ENCODE measurements around the gene ZBTB20. TPM values are rescaled to one million over a fixed set of nuclear protein-coding genes. Genes with fewer than 3 reads are reported as not detected.
A peak's percentile ranks its signal among the peaks of the same experiment; 100 is the strongest.

ZBTB20 gene
- total RNA-seq, 1 donor from 2014 or later: 91.2 TPM

DNA sequence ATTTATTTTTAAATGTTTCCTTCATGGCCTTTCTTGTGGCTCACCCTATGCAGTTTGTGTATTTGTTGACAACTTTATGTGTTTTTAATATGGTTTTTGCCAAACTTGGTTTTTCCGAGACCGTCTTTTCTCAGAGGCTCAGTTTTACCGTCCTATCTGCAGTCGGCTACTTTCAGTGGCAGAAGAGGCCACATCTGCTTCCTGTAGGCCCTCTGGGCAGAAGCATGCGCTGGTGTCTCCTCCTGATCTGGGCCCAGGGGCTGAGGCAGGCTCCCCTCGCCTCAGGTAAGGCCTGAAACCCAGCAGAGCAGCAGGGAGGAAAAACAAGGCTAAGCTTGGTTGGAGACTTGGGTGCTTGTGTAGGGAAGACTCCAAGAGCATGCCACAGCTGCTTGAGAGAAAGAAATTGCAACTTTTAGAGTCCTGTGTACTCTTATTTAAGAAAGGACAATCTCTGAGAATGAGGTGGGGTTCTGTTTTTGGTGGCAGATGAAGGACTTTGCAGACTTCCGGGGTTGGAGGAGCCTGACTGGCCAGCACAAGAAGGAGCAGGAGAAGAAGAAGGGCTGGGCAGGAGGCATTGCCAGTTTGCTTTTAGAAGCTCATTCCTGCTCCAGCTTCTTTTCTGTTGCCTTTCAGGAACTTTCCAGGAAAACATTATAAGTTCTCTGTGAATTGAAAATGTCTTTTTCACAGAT is 853.1 kb downstream of the ZBTB20 start, which contains the start of gene TIGIT:
TIGIT (plus strand) TSS at position 191 of the 698 bp plus-strand sequence; CDS start at position 225, 34 bp downstream.
- no peaks in the 10 kb centered on the region for H3K36me3 Mint-ChIP-seq (ENCODE audit: low read depth)
- no peak within 1 kb of the TSS for H3K4me3 Mint-ChIP-seq

DNA sequence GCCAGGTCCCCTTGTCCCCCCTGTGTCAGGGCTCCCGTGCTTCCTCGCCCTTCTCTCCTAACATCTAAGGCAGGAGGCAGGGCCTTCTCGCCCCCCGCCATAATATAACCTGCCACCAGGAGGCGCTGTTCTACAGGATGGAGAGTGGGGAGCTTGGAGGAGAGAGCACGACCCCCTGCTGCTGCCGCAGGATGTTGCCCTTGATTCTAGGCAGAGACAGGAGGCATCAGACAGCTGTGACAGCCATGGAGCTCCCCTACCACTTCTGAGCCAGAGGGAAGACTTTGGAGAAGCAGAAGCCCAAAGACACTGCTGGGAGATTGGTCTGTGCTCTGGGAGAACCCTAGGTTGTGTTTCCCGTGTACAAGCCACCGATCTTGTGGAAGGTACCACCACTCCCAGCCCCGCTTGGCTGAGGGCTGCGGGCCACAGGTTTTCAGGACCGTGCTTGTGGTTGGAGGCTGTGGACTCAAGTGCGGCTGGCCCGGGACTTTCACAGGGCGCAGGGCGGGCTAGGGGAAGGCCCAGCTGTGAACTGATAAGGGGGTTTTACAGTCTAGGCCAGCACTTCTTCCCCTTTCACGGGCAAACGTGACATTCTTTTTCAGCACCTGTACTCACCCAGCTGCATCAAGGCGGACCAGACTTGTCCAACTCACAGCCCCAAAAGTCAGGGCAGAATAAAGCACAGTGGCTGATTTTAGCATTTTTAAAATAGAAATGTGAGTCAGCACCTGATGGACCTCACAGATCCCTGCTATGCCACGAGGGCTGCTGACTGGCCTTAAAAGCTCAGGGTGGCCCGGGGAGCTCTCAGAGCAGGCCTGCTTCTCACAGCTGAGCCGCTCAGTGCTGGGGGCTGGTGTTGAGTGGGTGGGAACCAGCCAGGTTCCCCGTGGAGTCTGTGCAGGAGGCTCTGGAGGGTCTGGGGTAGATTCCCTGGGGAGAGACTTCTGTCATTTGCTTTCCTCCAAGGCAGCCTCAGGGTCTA is 855.9 kb downstream of the ZBTB20 start:
- H3K4me1 Mint-ChIP-seq: peaks cover 47% of the 10 kb centered on the region
- CTCF ChIA-PET: interaction anchor here (0.6 to 3.8 kb wide), 41 partner anchors 9 to 293 kb away, joined by 3 to 66 read pairs (median 6); partner anchors contain the start of gene DRD3

More for the DNA sequence above, 853.1 kb downstream of the ZBTB20 start, which contains the start of gene TIGIT:
- no peaks in the 10 kb centered on the region for H3K9me3 Mint-ChIP-seq
- intact Hi-C loops (cut with micrococcal nuclease): loop anchor here (5.0 to 10.0 kb wide), 2 partner anchors 289 to 557 kb away; no protein-coding TSS in a partner anchor
- no peaks in the 10 kb centered on the region for H3K27me3 Mint-ChIP-seq
- TF ChIP-seq, protein P1, sequence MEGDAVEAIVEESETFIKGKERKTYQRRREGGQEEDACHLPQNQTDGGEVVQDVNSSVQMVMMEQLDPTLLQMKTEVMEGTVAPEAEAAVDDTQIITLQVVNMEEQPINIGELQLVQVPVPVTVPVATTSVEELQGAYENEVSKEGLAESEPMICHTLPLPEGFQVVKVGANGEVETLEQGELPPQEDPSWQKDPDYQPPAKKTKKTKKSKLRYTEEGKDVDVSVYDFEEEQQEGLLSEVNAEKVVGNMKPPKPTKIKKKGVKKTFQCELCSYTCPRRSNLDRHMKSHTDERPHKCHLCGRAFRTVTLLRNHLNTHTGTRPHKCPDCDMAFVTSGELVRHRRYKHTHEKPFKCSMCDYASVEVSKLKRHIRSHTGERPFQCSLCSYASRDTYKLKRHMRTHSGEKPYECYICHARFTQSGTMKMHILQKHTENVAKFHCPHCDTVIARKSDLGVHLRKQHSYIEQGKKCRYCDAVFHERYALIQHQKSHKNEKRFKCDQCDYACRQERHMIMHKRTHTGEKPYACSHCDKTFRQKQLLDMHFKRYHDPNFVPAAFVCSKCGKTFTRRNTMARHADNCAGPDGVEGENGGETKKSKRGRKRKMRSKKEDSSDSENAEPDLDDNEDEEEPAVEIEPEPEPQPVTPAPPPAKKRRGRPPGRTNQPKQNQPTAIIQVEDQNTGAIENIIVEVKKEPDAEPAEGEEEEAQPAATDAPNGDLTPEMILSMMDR (IDR thresholded peaks at IDR 0.05): no peak
- H3K27ac Mint-ChIP-seq: peak within 1 kb of the TSS; percentile 98
- ATAC-seq (ENCODE audit: low read depth): no peak
- ChIA-PET CTCF (interaction anchor here (0.5 to 3.8 kb wide), 3 partner anchors 42 to 455 kb away, joined by 3 to 66 read pairs (median 4); partner anchors contain the start of gene GRAMD1C), POLR2A (interaction anchor here (1.5 to 7.8 kb wide), 3 partner anchors 12 to 78 kb away, joined by 3 to 334 read pairs (median 59); no protein-coding TSS in a partner anchor)
- peaks cover 47% of the 10 kb centered on the region for H3K4me1 Mint-ChIP-seq
- DNase-seq: no peak

DNA sequence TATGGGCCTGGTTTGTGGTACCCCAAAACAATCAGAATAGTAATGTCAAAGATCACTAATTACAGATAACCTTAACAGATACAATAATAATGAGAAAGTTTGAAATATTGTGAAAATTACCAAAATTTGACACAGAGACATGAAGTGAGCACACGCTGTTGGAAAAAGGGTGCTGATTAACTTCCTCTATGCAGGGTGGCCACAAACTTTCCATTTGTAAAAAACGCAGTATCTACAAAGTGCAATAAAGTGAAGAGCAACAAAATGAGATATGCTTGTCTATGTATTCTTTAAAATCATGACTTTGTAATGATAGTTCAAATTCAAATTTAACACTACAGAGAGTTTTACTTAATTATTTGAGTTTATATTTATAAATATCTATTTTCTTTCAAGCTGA is 860.8 kb downstream of the ZBTB20 start:
- Mint-ChIP-seq H3K4me1 (peaks cover 27% of the 10 kb centered on the region), H3K27ac (peak overlapping the region; percentile 87), H3K36me3 (ENCODE audit: low read depth) (no peaks in the 10 kb centered on the region), H3K9me3 (peaks cover 2% of the 10 kb centered on the region), H3K27me3 (no peaks in the 10 kb centered on the region), H3K4me3 (no peak overlapping the region)
- CTCF ChIA-PET: interaction anchor here (1.4 kb wide), 2 partner anchors 13 to 73 kb away, joined by 3 read pairs; no protein-coding TSS in a partner anchor
- ATAC-seq (ENCODE audit: low read depth): no peak
- POLR2A ChIA-PET: interaction anchor here (1.2 to 1.9 kb wide), 3 partner anchors 13 to 73 kb away, joined by 3 to 13 read pairs (median 6); no protein-coding TSS in a partner anchor
- intact Hi-C loops (cut with micrococcal nuclease): no loop called here
- TF ChIP-seq, protein P1 (IDR thresholded peaks at IDR 0.05): no peak
- DNase-seq: no peak

More for the DNA sequence above, 855.9 kb downstream of the ZBTB20 start:
- peak; percentile 88 for DNase-seq
- ATAC-seq (ENCODE audit: low read depth): peak; percentile 85
- no peaks in the 10 kb centered on the region for H3K36me3 Mint-ChIP-seq (ENCODE audit: low read depth)
- intact Hi-C loops (cut with micrococcal nuclease): loop anchor here (1.0 to 10.0 kb wide), 18 partner anchors 8 to 856 kb away; partner anchors contain the start of genes CCDC191, DRD3, QTRT2 and ZBTB20
- H3K27ac Mint-ChIP-seq: peak overlapping the region; percentile 98
- H3K4me3 Mint-ChIP-seq: peak overlapping the region; percentile 71
- no peaks in the 10 kb centered on the region for H3K9me3 Mint-ChIP-seq
- H3K27me3 Mint-ChIP-seq: no peaks in the 10 kb centered on the region
- TF ChIP-seq, protein P1 (IDR thresholded peaks at IDR 0.05): peak; percentile 83
- POLR2A ChIA-PET: interaction anchor here (0.5 to 7.8 kb wide), 28 partner anchors 9 to 1367 kb away, joined by 3 to 334 read pairs (median 4); no protein-coding TSS in a partner anchor

DNA sequence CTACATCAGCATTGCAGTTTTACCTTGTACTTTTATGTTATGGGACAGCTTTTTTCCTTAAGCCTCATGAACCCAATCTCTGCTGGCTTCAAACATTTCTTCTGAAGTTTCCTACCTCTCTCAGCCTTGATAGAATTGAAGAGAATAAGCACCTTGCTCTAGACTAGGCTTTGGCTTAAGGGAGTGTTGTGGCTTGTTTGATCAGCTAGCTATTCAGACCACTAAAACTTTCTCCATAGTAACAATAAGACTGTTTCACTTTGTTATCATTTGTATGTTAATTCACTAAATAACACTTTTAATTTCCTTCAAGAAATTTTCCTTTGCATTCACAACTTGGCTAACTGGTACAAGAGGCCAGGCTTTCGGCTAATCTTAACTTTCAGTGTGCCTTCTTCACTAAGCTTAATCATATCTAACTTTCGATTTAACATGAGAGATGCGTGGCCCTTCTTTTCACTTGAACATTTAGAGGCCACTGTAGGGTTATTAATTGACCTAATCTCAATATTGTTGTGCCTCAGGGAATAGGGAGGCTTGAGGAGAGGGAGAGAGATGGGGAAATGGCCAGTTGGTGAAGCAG is 861.3 kb downstream of the ZBTB20 start:
- peak overlapping the region; percentile 87 for H3K27ac Mint-ChIP-seq
- H3K36me3 Mint-ChIP-seq (ENCODE audit: low read depth): no peaks in the 10 kb centered on the region
- TF ChIP-seq, protein P1 (IDR thresholded peaks at IDR 0.05): no peak
- no peaks in the 10 kb centered on the region for H3K27me3 Mint-ChIP-seq
- H3K9me3 Mint-ChIP-seq: peaks cover 2% of the 10 kb centered on the region
- intact Hi-C loops (cut with micrococcal nuclease): no loop called here
- H3K4me1 Mint-ChIP-seq: peaks cover 22% of the 10 kb centered on the region
- POLR2A ChIA-PET: interaction anchor here (0.6 to 1.4 kb wide), 6 partner anchors 11 to 133 kb away, joined by 3 to 7 read pairs (median 4); no protein-coding TSS in a partner anchor
- ATAC-seq (ENCODE audit: low read depth): no peak
- no peak for DNase-seq
- H3K4me3 Mint-ChIP-seq: peak overlapping the region; percentile 52
- CTCF ChIA-PET: interaction anchor here (0.8 to 1.4 kb wide), 3 partner anchors 72 to 131 kb away, joined by 3 to 4 read pairs (median 3); no protein-coding TSS in a partner anchor
